GM12801 (cell line): Measurements from ENCODE around the gene EXOC3L4.

ENCODE experiments used
- TF ChIP-seq, protein P1 (sequence below): IDR thresholded peaks from one replicate; pipeline ENCODE4 v1.5.1; 2011; ENCODE audit warnings: control low read depth; ENCODE audit not compliant: insufficient read length; ENCODE audit errors: extremely low read depth

Gene EXOC3L4

DNA sequence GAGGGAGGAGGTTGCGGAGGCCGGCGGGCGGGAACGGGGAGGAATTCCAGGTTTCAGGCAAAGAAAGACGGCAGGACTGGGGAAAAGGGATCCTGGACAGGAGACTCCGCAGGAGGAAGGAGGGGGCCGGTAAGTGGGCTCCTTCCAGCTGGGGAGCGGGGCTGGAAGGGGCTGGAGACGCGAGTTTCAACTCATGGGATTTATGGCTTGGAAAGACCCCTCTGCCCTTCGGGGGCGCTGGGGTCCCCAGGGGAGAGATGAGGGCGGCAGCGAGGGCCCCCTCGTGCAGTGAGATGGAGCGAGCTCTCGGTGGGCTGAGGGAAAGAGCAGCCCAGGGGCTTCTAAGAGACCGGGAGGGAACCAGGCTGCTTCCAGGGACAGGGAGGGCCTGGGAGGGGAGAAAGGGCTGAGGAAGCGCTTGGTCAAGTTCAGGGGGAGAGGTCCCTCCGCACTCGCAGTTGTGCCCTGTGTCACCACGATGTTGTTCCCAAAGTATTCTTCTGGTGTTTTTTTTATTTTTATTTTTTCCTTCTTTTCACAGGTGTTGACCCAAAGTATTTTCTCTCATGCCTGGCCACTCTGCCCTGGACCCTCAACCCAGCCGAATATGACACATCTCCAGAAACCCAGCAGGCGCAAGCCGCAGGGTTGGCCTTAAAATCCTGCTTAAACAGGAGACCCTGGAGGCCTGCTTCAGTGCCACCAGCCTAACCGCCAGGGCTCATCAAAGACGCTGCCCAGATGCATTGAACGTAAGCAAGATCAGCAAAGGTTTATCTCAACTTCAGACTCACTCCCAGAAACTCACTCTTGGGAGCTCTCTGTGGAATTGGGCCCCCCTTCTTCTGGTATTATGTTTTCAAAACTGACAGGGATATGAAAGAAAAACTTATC lies 44.9 kb downstream of the EXOC3L4 start:
- TF ChIP-seq, protein P1, sequence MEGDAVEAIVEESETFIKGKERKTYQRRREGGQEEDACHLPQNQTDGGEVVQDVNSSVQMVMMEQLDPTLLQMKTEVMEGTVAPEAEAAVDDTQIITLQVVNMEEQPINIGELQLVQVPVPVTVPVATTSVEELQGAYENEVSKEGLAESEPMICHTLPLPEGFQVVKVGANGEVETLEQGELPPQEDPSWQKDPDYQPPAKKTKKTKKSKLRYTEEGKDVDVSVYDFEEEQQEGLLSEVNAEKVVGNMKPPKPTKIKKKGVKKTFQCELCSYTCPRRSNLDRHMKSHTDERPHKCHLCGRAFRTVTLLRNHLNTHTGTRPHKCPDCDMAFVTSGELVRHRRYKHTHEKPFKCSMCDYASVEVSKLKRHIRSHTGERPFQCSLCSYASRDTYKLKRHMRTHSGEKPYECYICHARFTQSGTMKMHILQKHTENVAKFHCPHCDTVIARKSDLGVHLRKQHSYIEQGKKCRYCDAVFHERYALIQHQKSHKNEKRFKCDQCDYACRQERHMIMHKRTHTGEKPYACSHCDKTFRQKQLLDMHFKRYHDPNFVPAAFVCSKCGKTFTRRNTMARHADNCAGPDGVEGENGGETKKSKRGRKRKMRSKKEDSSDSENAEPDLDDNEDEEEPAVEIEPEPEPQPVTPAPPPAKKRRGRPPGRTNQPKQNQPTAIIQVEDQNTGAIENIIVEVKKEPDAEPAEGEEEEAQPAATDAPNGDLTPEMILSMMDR, result no peak

DNA sequence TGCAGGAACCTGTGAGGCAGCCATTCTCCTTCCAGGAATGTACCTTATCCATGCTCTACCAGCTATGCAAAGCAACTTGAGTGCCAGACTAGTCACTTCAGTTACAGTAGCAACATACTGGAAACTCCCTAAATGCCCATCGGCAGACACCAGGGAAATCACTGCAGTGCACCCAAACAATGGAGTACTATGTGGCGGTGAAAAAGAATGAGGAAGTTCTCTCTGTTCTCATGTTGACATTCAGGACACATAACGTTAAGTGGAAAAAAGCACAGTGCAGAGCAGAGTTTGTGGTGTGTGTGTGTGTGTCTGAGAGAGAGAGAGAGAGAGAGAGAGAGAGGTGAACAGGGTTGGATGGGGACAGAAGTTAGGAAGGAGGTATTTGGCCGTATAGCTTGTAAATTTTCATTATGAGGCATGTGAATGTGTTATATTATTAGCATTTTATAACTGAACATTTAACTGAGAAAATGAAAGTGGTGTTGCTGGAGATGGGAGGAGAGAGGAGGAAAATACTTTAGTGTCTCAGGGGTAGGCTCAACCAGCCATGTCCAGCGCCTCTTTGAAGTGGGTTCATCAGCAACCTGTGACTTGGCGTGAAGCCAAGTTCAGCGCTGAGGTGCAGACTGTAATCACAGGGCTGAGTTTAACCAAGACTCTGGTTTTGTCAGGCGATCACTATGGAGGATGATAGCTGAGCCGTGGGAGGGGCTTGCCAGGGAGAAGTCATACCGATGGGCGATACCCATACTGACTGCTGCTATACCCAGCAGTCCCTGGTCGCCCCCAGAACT lies 46.0 kb downstream of the EXOC3L4 start:
- TF ChIP-seq, protein P1, result no peak

DNA sequence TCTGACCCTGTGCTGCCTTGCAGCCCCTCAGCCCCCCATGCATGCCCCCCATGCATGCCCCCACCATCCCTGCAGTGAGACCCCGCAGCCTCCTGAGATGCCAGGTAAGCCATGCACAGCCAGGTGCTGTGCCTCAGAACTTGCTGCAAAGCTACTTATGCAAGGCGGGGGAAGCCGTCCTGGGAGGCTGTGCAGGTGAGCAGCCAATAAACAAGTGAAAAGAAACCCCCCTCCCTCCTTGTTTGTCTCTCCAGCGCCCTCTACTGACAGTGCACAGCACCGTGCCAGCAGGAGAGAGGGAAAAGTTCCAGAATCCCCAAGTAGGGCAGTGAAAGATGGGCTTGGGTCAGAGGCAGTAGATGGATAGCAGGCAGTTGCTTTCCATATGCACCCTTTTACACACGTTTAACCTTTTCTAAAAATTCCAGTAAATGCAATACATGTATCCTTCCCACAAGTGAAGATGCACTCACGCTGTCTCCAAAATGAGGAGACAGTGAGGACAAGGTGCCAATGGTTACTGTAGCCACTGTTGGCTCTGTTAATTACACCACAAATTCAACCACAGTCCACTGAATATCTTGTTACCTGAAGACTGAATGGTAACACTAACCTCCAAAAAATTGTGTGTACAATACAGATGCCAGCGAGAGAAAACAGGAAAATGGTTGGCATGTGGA lies 46.7 kb downstream of the EXOC3L4 start:
- TF ChIP-seq, protein P1, result no peak

DNA sequence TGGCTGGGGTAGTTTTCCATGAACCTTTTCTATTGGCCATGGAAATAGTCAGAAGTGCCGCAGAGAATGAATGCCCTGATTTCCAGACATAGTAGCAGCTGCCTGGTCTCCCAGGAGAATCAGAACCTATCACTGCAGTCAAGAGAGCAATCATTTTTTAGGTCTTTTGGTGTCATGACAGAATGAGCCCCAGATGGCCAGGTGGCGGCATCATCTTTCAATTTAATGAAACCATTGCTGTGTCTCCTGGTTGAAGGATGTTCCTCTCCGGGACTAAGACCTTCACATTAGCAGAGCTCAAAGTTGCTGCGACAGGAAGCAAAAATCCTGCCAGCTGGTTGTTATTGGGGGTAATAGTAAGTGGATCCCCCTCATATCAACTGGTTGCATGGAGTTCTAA lies 47.5 kb downstream of the EXOC3L4 start:
- TF ChIP-seq, protein P1, result no peak

DNA sequence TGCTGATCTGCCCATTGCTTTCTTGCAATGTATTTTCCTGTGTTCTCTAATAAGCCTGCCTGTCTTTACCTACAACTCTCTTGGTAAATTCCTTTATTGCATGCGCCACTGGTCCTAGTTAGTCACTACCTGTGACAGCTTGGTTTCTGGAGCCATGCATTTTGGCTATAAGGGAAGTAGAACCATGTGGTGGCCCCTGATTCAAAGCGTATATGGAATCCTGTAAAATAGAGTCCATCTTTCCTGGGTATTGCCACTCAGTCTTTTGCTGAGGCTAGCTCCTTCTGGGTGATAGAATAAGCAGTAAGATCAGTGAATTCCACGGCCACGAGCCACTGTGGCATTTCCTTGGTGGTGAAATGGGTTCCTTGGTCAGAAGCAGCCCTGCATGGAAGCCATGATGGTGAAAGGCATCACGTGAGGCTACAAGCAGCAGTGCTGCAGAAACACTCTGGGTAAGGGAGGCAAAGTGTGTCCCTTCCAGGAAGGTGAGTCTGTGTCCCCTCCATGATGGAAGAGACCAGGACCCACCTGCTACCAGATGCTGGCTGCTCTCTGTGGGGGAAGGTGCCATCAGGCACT lies 48.3 kb downstream of the EXOC3L4 start:
- TF ChIP-seq, protein P1, result no peak

DNA sequence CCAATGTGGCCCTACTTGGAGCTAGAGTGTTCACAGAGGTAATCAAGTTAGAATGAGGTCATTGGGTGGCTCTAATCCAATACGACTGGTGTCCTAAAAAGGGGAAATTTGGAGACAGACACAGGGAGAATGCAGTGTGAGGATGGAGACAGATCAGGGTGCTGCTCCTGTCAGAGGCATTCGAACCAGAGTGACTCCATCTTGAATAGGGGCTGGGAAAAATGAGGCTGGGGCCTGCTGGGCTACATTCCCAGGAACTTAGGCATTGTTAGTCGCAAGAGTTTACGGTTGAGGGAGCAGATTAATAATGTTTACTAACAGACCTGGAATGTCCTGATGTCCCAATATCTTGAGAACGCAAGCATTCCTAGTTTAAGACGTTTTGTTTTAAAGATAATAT lies 49.0 kb downstream of the EXOC3L4 start:
- TF ChIP-seq, protein P1, result no peak

DNA sequence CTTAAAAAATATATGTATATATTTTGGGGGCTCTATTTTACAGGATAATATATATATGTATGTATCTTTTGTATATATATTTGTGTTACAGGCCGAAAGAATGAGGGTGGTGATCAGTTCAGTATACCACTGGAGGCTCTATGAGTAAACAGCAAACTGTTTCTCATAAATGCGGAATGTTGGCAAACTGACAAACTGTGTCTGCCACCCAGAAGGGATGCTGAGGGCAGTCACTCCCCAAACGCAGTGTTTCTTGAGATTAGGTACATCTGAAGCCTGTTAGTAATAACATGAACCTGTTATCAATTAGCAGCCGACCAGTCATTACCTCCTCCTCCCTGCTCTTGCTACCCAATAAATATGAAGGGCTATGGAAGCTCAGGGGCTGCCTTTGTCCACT lies 49.6 kb downstream of the EXOC3L4 start:
- TF ChIP-seq, protein P1, result no peak
